Trophoblast cell (in vitro differentiated cells and primary cell): Measurements from ENCODE around the gene LEF1.

ENCODE experiments used
- DNase-seq, 2 donors: peaks; one replicate each; pipeline ENCODE4 v3.0.0-alpha.2; 2016
- H2AFZ ChIP-seq: 2 replicates; pipeline ENCODE4 v1.6.1; 2013; ENCODE audit warnings: low read length, moderate library complexity, mild to moderate bottlenecking; ENCODE audit not compliant: insufficient read depth, poor library complexity
- H2AK5ac ChIP-seq: 2 replicates; pipeline ENCODE4 v1.6.1; 2013; ENCODE audit warnings: mild to moderate bottlenecking, low read length
- H2BK120ac ChIP-seq: 2 replicates; pipeline ENCODE4 v1.6.1; 2013; ENCODE audit warnings: low read length, mild to moderate bottlenecking, moderate library complexity; ENCODE audit not compliant: insufficient read depth, poor library complexity
- H2BK12ac ChIP-seq: 2 replicates; pipeline ENCODE4 v1.6.1; 2013; ENCODE audit warnings: mild to moderate bottlenecking, low read length, moderate library complexity
- H2BK5ac ChIP-seq: 2 replicates; pipeline ENCODE4 v1.6.1; 2013; ENCODE audit warnings: low read length, low read depth, moderate library complexity, mild to moderate bottlenecking; ENCODE audit not compliant: poor library complexity
- H3K14ac ChIP-seq: 2 replicates; pipeline ENCODE4 v1.6.1; 2013; ENCODE audit warnings: mild to moderate bottlenecking, low read length
- H3K18ac ChIP-seq: 2 replicates; pipeline ENCODE4 v1.6.1; 2013; ENCODE audit warnings: mild to moderate bottlenecking, low read length
- H3K23ac ChIP-seq: 2 replicates; pipeline ENCODE4 v1.6.1; 2013; ENCODE audit warnings: low read length
- H3K27ac ChIP-seq: 2 replicates; pipeline ENCODE4 v1.5.1; 2013; ENCODE audit warnings: low read depth, mild to moderate bottlenecking, inconsistent platforms, low read length, moderate library complexity
- H3K27me3 ChIP-seq: 2 replicates; pipeline ENCODE4 v1.6.1; 2013; ENCODE audit warnings: inconsistent platforms, mild to moderate bottlenecking, low read length, moderate library complexity; ENCODE audit not compliant: insufficient read depth
- H3K36me3 ChIP-seq, 2 experiments: 1 replicate in 1 of 2; 2 replicates in 1 of 2; pipeline ENCODE4 v1.6.1; 2013; ENCODE audit warnings: low read length in 2 of 2, mild to moderate bottlenecking in 2 of 2, moderate library complexity in 1 of 2; ENCODE audit not compliant: insufficient read depth in 2 of 2, control insufficient read depth in 1 of 2
- H3K4ac ChIP-seq: 2 replicates; pipeline ENCODE4 v1.6.1; 2013; ENCODE audit warnings: low read depth, mild to moderate bottlenecking, low read length, moderate library complexity
- H3K4me1 ChIP-seq, 2 experiments: 1 replicate in 1 of 2; 2 replicates in 1 of 2; pipeline ENCODE4 v1.6.1; 2013; ENCODE audit warnings: low read length in 2 of 2, mild to moderate bottlenecking in 2 of 2, moderate library complexity in 1 of 2; ENCODE audit not compliant: insufficient read depth in 2 of 2, control insufficient read depth in 1 of 2
- H3K4me2 ChIP-seq: 2 replicates; pipeline ENCODE4 v1.6.1; 2013; ENCODE audit warnings: inconsistent platforms, mild to moderate bottlenecking, low read length, moderate library complexity
- H3K4me3 ChIP-seq: 2 replicates; pipeline ENCODE4 v1.5.1; 2013; ENCODE audit warnings: mild to moderate bottlenecking, low read depth, low read length, inconsistent platforms
- H3K79me1 ChIP-seq: one replicate; pipeline ENCODE4 v1.6.1; 2013; ENCODE audit warnings: low read length
- H3K79me2 ChIP-seq: 2 replicates; pipeline ENCODE4 v1.6.1; 2013; ENCODE audit warnings: low read length, mild to moderate bottlenecking; ENCODE audit not compliant: control insufficient read depth, insufficient read depth, poor library complexity
- H3K9ac ChIP-seq: 2 replicates; pipeline ENCODE4 v1.6.1; 2013; ENCODE audit warnings: mild to moderate bottlenecking, low read length
- H3K9me3 ChIP-seq: 2 replicates; pipeline ENCODE4 v1.6.1; 2013; ENCODE audit warnings: low read depth, mild to moderate bottlenecking, control low read depth, inconsistent platforms, low read length; ENCODE audit not compliant: insufficient read depth
- H4K12ac ChIP-seq: 2 replicates; pipeline ENCODE4 v1.6.1; 2013; ENCODE audit warnings: low read depth, mild to moderate bottlenecking, low read length, moderate library complexity
- H4K8ac ChIP-seq: 2 replicates; pipeline ENCODE4 v1.6.1; 2013; ENCODE audit warnings: low read depth, mild to moderate bottlenecking, low read length, moderate library complexity
- H4K91ac ChIP-seq: one replicate; pipeline ENCODE4 v1.6.1; 2013; ENCODE audit warnings: low read depth, mild to moderate bottlenecking, low read length, moderate library complexity
- WGBS: extraction: QIAGEN DNeasy Blood & Tissue Kit; methylation state at CpG from one replicate; pipeline ENCODE4 v1.1.7; 2013; ENCODE audit warnings: missing lambda C conversion rate; ENCODE audit not compliant: insufficient read length, insufficient coverage; ENCODE audit errors: extremely low coverage; 5-methylcytosine and 5-hydroxymethylcytosine counted together

The LEF1 gene

GRCh38 chr4:108130955-108131354, 37.8 kb downstream of the LEF1 start:
- no peak overlapping the region for H3K18ac ChIP-seq
- WGBS = no CpG with 5 or more reads among the region's 4 CpGs

DNA sequence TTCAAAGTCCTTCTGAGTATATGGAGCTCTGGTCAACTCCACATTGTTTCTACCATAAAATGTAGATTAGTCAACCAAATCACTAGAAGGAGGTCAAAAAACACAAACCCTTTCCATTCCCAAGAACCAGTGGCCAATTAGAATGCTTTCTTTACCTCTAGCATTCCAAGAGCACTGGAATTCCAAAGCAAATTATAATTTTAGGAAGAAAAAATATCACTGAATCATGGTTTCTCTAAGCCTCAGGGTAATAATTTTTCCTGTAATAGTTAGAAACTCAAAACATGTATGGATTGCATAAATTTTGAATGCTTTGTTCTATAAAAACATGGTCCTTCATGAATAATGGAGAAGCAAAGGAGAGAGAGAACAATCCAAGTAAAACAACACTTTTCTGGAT, 39.5 kb downstream of the LEF1 start:
- Histone ChIP-seq H3K27ac (no peak overlapping the region), H2BK5ac (no peak overlapping the region), H2BK12ac (no peak overlapping the region), H3K4me3 (no peak overlapping the region), H3K4me2 (no peak overlapping the region), H3K23ac (no peak overlapping the region), H3K14ac (no peak overlapping the region), H4K8ac (no peak overlapping the region), H3K9me3 (no peaks in the 10 kb centered on the region), H2AK5ac (no peak overlapping the region), H3K79me2 (no peaks in the 10 kb centered on the region), H3K4ac (no peak overlapping the region), H4K12ac (no peak overlapping the region), H3K36me3 (no peaks in the 10 kb centered on the region), H3K27me3 (no peaks in the 10 kb centered on the region), H3K4me1 (no peaks in the 10 kb centered on the region), H3K18ac (no peak overlapping the region), H3K9ac (no peak overlapping the region), H2AFZ (no peak overlapping the region), H3K79me1 (no peaks in the 10 kb centered on the region), H4K91ac (no peak overlapping the region), H2BK120ac (no peak overlapping the region)
- peak in 1 of 2 donors; percentile 55 for DNase-seq

More at GRCh38 chr4:108130955-108131354, 37.8 kb downstream of the LEF1 start:
- Histone ChIP-seq H3K4me3 (no peak overlapping the region), H3K9ac (no peak overlapping the region), H4K12ac (no peak overlapping the region), H4K8ac (no peak overlapping the region), H3K23ac (no peak overlapping the region), H2BK5ac (no peak overlapping the region), H3K4me2 (no peak overlapping the region), H2BK12ac (no peak overlapping the region), H2BK120ac (no peak overlapping the region), H3K4ac (no peak overlapping the region), H3K14ac (no peak overlapping the region), H3K79me1 (no peaks in the 10 kb centered on the region), H4K91ac (no peak overlapping the region), H2AFZ (no peak overlapping the region), H2AK5ac (no peak overlapping the region), H3K79me2 (no peaks in the 10 kb centered on the region), H3K9me3 (no peaks in the 10 kb centered on the region), H3K27ac (no peak overlapping the region), H3K4me1 (peaks cover 0 to 4% of the 10 kb centered on the region in 2 experiments), H3K36me3 (no peaks in the 10 kb centered on the region), H3K27me3 (no peaks in the 10 kb centered on the region)
- no peak for DNase-seq

GRCh38 chr4:108126806-108127205, 41.9 kb downstream of the LEF1 start:
- Histone ChIP-seq H2BK5ac (no peak overlapping the region), H3K79me2 (no peaks in the 10 kb centered on the region), H3K9me3 (no peaks in the 10 kb centered on the region), H4K12ac (no peak overlapping the region), H3K4me3 (no peak overlapping the region), H3K27ac (no peak overlapping the region), H2AFZ (no peak overlapping the region), H3K9ac (no peak overlapping the region), H4K8ac (no peak overlapping the region), H2AK5ac (no peak overlapping the region), H3K4me1 (no peaks in the 10 kb centered on the region), H3K23ac (no peak overlapping the region), H3K4me2 (no peak overlapping the region), H3K79me1 (no peaks in the 10 kb centered on the region), H3K27me3 (no peaks in the 10 kb centered on the region), H3K18ac (no peak overlapping the region), H2BK12ac (no peak overlapping the region), H3K36me3 (no peaks in the 10 kb centered on the region), H3K14ac (no peak overlapping the region), H3K4ac (no peak overlapping the region), H2BK120ac (no peak overlapping the region), H4K91ac (no peak overlapping the region)
- no CpG with 5 or more reads among the region's 3 CpGs for WGBS
- no peak for DNase-seq

GRCh38 chr4:108120789-108121188, 47.9 kb downstream of the LEF1 start:
- H3K4me1 ChIP-seq = peaks cover 8 to 11% of the 10 kb centered on the region in 2 experiments
- no peak overlapping the region for H3K27ac ChIP-seq
- H3K14ac ChIP-seq = no peak overlapping the region
- WGBS = no CpG with 5 or more reads among the region's 2 CpGs
- H3K4me2 ChIP-seq = no peak overlapping the region
- H2BK120ac ChIP-seq = no peak overlapping the region
- no peaks in the 10 kb centered on the region for H3K79me2 ChIP-seq
- no peak overlapping the region for H2AFZ ChIP-seq
- H2BK5ac ChIP-seq = no peak overlapping the region
- H4K91ac ChIP-seq = no peak overlapping the region
- H2AK5ac ChIP-seq = no peak overlapping the region
- no peak for DNase-seq
- no peak overlapping the region for H3K4me3 ChIP-seq
- no peaks in the 10 kb centered on the region for H3K27me3 ChIP-seq
- no peak overlapping the region for H3K23ac ChIP-seq
- H3K18ac ChIP-seq = no peak overlapping the region
- H2BK12ac ChIP-seq = no peak overlapping the region
- H4K8ac ChIP-seq = no peak overlapping the region
- no peaks in the 10 kb centered on the region for H3K9me3 ChIP-seq
- peaks cover 3% of the 10 kb centered on the region for H3K79me1 ChIP-seq
- H4K12ac ChIP-seq = no peak overlapping the region
- no peaks in the 10 kb centered on the region for H3K36me3 ChIP-seq
- H3K4ac ChIP-seq = no peak overlapping the region
- H3K9ac ChIP-seq = no peak overlapping the region
